Panc1 (cell line): Measurements from ENCODE around the gene SORD. TPM values are rescaled to one million over a fixed set of nuclear protein-coding genes. Genes with fewer than 3 reads are reported as not detected.
A peak's percentile ranks its signal among the peaks of the same experiment; 100 is the strongest.

ENCODE experiments used
- ATAC-seq: fragments of 200-7000 bp; cut with Tn5 transposase; 2 replicates; pipeline ENCODE4 v1.9.1; 2020; ENCODE audit warnings: mild to moderate bottlenecking, moderate library complexity
- BruUV-seq: library from RNA; stranded (reverse); fragments of 400-500 nt; replicated peaks from 2 replicates; lab custom pipeline; 2021; lab: Mats Ljungman, UMichigan
- CTCF ChIA-PET: fragments of 300-600 bp; sonication (Branson Sonifier 250); formaldehyde crosslinking; loops from one replicate; lab custom pipeline; 2022; ENCODE audit warnings: antibody characterized with exemption; lab: Charles Lee
- POLR2A ChIA-PET: fragments of 300-600 bp; sonication (Branson Sonifier 250); formaldehyde crosslinking; loops from one replicate; lab custom pipeline; 2022; ENCODE audit warnings: antibody characterized with exemption; lab: Charles Lee
- DNase-seq: peaks from one replicate; pipeline ENCODE4 v3.0.0-alpha.2; 2010; ENCODE audit warnings: low read depth, low spot score
- H3K27ac ChIP-seq: 2 replicates; pipeline ENCODE4 v1.5.1; 2011; ENCODE audit warnings: mild to moderate bottlenecking, low read length, inconsistent platforms
- H3K27me3 ChIP-seq: fragments of 200-500 bp; sonication (Bioruptor generic); 2 replicates; pipeline ENCODE4 v1.6.0; 2014; ENCODE audit warnings: low read length, inconsistent platforms; ENCODE audit not compliant: control insufficient read depth, insufficient read depth
- H3K36me3 ChIP-seq: fragments of 200-500 bp; sonication (Bioruptor generic); 2 replicates; pipeline ENCODE4 v1.5.1; 2014; ENCODE audit warnings: inconsistent platforms, mild to moderate bottlenecking, low read length, moderate library complexity; ENCODE audit not compliant: control insufficient read depth, insufficient read depth
- H3K4me1 ChIP-seq: 2 replicates; pipeline ENCODE4 v1.5.1; 2011; ENCODE audit warnings: inconsistent platforms, mild to moderate bottlenecking, low read length, moderate library complexity; ENCODE audit not compliant: control insufficient read depth, insufficient read depth
- H3K4me3 ChIP-seq, 2 experiments: 2 replicates each; pipeline ENCODE4 v1.5.1; 2011 to 2012; ENCODE audit warnings: low read depth in 2 of 2, low read length in 2 of 2, mild to moderate bottlenecking in 2 of 2, inconsistent platforms in 1 of 2, moderate library complexity in 1 of 2
- H3K9me3 ChIP-seq: fragments of 200-500 bp; sonication (Bioruptor generic); 2 replicates; pipeline ENCODE4 v1.5.1; 2014; ENCODE audit warnings: low read depth, mild to moderate bottlenecking, inconsistent platforms, low read length, moderate library complexity; ENCODE audit not compliant: control insufficient read depth, insufficient read depth
- POLR2AphosphoS5 ChIP-seq: IDR thresholded peaks from 2 replicates; pipeline ENCODE4 v1.6.1; 2012; ENCODE audit warnings: mild to moderate bottlenecking, low read depth, low read length, moderate library complexity
- REST ChIP-seq, 2 experiments: IDR thresholded peaks; 2 replicates each; pipeline ENCODE4 v1.6.1; 2011 to 2012; ENCODE audit warnings: low read depth in 2 of 2, control low read depth in 1 of 2, low read length in 1 of 2, mild to moderate bottlenecking in 1 of 2, moderate library complexity in 1 of 2; ENCODE audit not compliant: insufficient read depth in 1 of 2
- SIN3A ChIP-seq: IDR thresholded peaks from 2 replicates; pipeline ENCODE4 v1.6.1; 2012; ENCODE audit warnings: low read depth, mild to moderate bottlenecking, low read length, moderate library complexity, borderline replicate concordance; ENCODE audit not compliant: insufficient read depth
- in situ Hi-C: cut with HindIII; loops from 2 replicates; pipeline ENCODE4 v1.10.0; 2016; ENCODE audit warnings: low sequenced_read_pairs, low pct_unique_long_range_greater_than_20kb
- intact Hi-C: fragments of 100-400 bp; cut with micrococcal nuclease; formaldehyde crosslinking; loops from one replicate; pipeline ENCODE4 v1.10.0; 2022; ENCODE audit not compliant: unreplicated experiment
- total RNA-seq: library from RNA; stranded (reverse); gene quantifications from one replicate; pipeline ENCODE4 v1.2.1, GENCODE V29; 2021; ENCODE audit not compliant: unreplicated experiment

Gene SORD
- total RNA-seq, 1 experiment from 2014 or later: 34.0 TPM

- Histone ChIP-seq H3K27ac (no peak within 1 kb of the TSS), H3K4me3 (peak within 1 kb of the TSS; percentile 24 to 31), H3K27me3 (peaks cover 21% of the 10 kb centered on the region), H3K9me3 (no peaks in the 10 kb centered on the region), H3K36me3 (no peaks in the 10 kb centered on the region), H3K4me1 (peaks cover 14% of the 10 kb centered on the region)
- intact Hi-C loops (no loop called here), in situ Hi-C loops (no loop called here)
- no peak for ATAC-seq
- no peak for DNase-seq
- CTCF ChIA-PET: no interaction called here
- no peak for TF ChIP-seq REST (IDR thresholded peaks at IDR 0.05; ENCODE audit: insufficient read depth in 1 of 2, low read depth in 2 of 2, low read length in 1 of 2)
- BruUV-seq: no TSS peak
- POLR2A ChIA-PET: interaction anchor here (0.5 kb wide), 1 partner anchor 32 kb away, joined by 4 read pairs; no protein-coding TSS in a partner anchor
These were observed 91.2 kb downstream of the SORD start, which contains the start of the genes DUOX2 and DUOXA2 for GRCh38 chr15:45114076-45114750. TSS of gene DUOX2 (minus strand) at chr15:45114172. CDS start at chr15:45113411, 761 bp downstream. TSS of gene DUOXA2 (plus strand) at chr15:45114326. CDS start at chr15:45114606, 280 bp downstream.

GRCh38 chr15:45114751-45115085 lies 91.7 kb downstream of the SORD start:
- TF ChIP-seq POLR2AphosphoS5: no peak
- DNase-seq (no peak), ATAC-seq (no peak)
- Histone ChIP-seq H3K4me3 (peak overlapping the region in 1 of 2 experiments; percentile 19; a peak in 1 of 4 replicates), H3K27me3 (peaks cover 21% of the 10 kb centered on the region), H3K36me3 (no peaks in the 10 kb centered on the region), H3K4me1 (peaks cover 14% of the 10 kb centered on the region), H3K27ac (no peak overlapping the region), H3K9me3 (no peaks in the 10 kb centered on the region)
- in situ Hi-C loops (no loop called here), intact Hi-C loops (no loop called here)
- CTCF ChIA-PET: no interaction called here
- POLR2A ChIA-PET: interaction anchor here (0.5 kb wide), 1 partner anchor 31 kb away, joined by 4 read pairs; no protein-coding TSS in a partner anchor
- BruUV-seq: no TSS peak

DNA sequence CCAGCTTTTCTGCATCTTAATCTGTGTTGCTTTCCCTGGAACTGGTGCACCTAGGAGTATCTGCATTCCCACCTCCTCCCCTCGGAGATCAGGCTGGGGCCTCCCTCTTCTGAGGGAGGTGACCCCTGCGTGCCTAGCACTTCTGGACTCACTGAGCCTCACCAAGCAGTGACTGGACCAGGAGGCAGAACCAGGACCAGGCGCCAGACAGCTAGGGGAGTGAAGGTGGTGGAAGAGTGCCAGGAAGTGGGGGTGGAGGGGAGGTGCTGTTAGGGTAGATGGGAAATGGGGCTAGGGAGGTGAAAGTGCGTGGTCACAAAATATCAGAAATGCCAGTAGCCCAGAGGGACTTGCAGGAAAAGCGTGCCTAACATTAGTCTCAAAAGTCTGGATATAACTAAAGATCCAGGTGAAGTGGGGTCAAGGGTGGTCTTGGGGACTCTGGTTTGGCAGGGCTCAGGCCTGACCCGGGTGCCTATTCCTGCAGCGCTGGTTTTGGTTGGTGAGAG lies 92.4 kb downstream of the SORD start:
- TF ChIP-seq SIN3A (no peak), REST (IDR thresholded peaks at IDR 0.05; ENCODE audit: insufficient read depth in 1 of 2, low read depth in 2 of 2, low read length in 1 of 2) (no peak), POLR2AphosphoS5 (no peak)
- Histone ChIP-seq H3K36me3 (no peaks in the 10 kb centered on the region), H3K27ac (no peak overlapping the region), H3K4me1 (peaks cover 14% of the 10 kb centered on the region), H3K9me3 (no peaks in the 10 kb centered on the region), H3K4me3 (no peak overlapping the region), H3K27me3 (peaks cover 21% of the 10 kb centered on the region)
- POLR2A ChIA-PET: no interaction called here
- in situ Hi-C loops (no loop called here), intact Hi-C loops (no loop called here)
- DNase-seq (no peak), ATAC-seq (no peak)
- CTCF ChIA-PET: interaction anchor here (1.1 kb wide), 1 partner anchor 11 kb away, joined by 4 read pairs; no protein-coding TSS in a partner anchor
- no TSS peak for BruUV-seq
